HG02938 (cell line): ENCODE results near the gene CDH24.
A peak's percentile ranks its signal among the peaks of the same experiment; 100 is the strongest.

ENCODE experiments used
- ATAC-seq: cut with Tn5 transposase; IDR thresholded peaks from one replicate; pipeline ENCODE4 v1.9.1; 2021; ENCODE audit warnings: mild to moderate bottlenecking, moderate library complexity; ENCODE audit not compliant: unreplicated experiment

CDH24 gene

GRCh38 chr14:23066855-23067744, 9.8 kb upstream of the CDH24 start:
- ATAC-seq, result no peak

GRCh38 chr14:23066368-23066767, 9.0 kb upstream of the CDH24 start:
- ATAC-seq, result no peak

GRCh38 chr14:23063601-23064000, 6.3 kb upstream of the CDH24 start:
- ATAC-seq, result no peak

DNA sequence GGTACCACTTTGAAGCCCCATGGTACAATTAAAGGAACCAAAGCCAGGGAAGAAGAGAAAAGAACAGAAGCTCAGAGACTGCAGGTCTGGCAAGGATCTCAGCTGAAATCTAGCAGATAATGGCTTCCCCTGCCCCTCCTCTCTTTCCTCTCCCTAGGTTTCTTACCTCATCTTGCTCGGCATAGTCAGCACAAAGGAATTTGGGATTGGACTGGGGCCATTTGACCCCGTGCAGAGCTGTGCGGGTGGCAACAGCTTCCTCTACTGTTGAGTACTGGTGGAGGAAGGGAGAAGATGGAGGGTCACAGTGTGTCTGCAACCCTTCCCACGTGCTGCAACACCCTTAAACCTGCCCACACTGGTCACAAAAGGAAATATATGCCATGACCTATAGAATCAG, 4.7 kb upstream of the CDH24 start:
- ATAC-seq, result no peak

DNA sequence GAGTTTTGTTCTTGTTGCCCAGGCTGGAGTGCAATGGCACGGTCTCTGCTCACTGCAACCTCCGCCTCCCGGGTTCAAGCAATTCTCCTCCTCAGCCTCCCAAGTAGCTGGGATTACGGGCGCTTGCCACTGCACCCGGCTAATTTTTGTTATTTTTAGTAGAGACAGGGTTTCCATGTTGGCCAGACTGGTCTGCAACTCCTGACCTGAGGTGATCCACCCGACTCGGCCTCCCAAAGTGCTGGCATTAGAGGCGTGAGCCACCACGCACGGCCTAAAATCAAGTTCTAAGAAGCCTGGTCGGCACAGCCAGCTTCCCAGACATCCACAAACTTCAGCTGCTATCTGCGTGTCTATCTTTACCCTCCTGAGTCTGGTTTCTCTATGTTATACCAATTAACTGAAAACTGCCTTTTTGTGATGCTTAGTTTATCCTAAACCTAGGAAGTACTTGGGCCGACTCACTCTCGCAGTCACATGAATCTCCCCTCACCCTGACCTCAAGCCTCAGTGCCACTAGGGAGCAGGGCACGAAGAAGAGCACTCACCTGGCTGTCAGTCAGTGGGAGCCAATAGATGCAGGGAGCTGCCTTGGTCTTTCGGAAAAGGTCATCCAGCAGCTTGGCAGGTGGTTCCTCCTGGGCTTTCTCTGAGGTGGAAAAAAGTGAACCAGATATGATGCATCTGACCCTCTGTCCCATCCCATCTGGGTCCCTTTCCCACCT, 3.4 kb upstream of the CDH24 start:
- no peak for ATAC-seq

DNA sequence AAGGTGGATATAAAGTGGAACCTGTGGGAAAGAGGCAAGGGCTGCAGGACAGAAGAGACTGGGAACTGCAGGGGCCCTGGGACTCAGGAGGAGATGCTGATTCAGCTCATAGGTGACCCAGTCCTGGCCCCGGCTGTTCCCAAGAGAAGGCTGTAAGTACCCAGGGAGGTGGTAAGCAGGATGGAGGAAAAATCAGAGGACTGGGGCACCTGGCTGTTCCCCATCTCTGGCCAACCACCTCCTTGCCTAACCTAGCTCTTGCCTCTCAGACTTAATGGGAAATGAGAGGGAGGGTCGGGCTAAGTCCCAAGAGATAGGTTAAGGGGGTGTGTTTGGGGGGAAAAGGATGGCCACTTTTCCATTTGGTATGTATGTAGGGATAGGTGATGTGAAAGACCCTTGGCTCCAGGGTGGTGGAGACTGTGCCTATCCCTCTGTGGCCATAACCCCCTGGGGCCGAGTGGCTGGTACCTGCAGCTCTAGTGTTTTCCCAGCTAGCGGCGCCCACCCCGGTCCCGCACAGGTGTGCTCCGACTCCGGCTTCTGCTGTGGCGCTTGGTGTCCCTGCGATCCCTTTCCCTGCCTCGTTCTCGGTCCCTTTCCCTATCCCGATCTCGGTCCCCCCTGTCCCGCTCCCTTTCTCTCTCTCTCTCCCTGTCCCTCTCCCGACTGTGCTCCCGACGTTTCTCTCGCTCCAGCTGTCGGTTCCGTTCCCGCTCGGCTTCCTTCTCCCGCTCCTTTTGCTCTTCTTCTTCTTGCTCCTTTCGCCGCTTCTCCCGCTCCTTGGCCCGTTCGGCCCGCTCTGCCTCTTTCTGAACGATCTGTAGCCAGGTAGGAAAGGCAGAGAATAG, 1.6 kb upstream of the CDH24 start:
- no peak for ATAC-seq

GRCh38 chr14:23057757-23058653, 685 bp upstream of the CDH24 start:
- ATAC-seq, result peak; percentile 63

GRCh38 chr14:23056145-23056955, 970 bp downstream of the CDH24 start:
- peak; percentile 53 for ATAC-seq

GRCh38 chr14:23055621-23056144, 1.6 kb downstream of the CDH24 start:
- no peak for ATAC-seq

DNA sequence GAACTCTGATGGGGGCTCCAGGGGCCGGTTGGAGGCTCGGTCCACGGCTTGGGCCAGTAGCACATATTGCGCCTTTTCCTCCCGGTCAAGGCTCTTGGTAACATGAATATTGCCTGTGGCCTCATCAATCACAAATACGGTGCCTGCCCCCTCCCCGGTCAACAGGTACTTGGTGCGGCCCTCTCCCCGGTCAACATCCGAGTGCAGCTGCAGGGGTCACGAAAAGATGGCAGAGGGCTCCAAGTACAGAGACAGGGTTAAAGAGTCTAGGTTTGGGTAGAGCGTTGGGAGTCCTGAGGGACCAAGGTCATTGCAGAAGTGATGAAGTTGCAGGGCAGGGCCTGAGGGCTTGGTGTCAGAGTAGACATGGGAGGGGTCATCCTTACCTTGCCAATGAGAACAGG, 2.2 kb downstream of the CDH24 start:
- no peak for ATAC-seq

DNA sequence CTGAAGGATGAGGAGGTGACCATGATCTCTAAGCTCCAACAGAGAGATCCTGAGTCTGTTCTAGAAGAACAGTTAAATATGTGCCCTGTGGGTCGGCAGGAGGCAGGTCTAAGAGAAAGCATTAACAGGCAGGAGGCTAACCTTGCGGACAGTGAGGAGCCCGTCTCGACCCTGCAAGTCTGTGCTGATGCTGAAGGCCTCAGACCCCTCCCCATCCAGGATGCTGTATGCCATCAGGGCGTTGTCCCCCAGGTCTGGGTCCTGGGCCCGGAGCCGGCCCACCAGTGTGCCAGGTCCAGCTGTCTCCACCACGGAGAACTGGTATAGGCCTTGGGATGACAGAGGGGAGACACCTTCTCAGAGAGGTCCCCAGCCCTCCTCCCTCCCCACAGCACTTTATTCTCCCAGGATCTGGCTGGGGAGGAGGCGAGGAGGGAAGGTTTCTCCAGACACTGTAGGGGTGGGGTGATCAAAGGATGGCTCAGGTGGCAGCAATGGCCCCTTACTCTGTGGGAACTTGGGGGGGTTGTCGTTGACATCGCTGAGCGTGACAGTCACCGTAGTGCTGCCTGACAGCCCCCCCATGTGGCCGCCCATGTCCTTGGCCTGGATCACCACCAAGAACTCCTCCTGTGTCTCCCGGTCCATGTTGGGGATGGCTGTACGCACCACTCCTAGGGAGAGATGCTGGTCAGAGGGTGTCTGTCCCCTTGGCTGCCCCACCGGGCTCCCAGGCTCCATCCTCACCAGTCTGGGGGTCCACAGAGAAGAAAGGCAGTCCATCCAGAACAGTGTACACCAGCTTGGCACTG, 3.1 kb downstream of the CDH24 start:
- ATAC-seq, result no peak

GRCh38 chr14:23053426-23053825, 3.9 kb downstream of the CDH24 start:
- no peak for ATAC-seq

DNA sequence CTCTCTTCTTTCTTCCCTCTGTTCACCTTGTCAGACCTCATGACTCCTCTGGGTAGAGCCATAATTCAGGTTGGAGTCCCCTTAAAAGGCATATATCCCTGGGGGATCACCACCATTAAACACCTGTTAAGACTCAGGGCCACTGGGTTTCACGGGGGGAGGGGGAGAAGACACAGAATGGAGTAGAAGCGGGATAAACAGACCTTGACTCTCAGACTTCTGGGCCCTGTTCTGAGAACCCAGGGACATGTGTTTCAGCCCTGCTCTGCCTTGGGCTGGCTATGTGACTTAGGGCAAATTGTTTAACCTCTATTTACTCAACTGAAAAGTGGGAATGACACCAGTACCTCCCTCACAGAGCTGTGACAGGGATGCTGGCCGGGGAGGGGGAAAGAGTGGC, 4.6 kb downstream of the CDH24 start:
- no peak for ATAC-seq

GRCh38 chr14:23052182-23052623, 5.1 kb downstream of the CDH24 start:
- no peak for ATAC-seq

DNA sequence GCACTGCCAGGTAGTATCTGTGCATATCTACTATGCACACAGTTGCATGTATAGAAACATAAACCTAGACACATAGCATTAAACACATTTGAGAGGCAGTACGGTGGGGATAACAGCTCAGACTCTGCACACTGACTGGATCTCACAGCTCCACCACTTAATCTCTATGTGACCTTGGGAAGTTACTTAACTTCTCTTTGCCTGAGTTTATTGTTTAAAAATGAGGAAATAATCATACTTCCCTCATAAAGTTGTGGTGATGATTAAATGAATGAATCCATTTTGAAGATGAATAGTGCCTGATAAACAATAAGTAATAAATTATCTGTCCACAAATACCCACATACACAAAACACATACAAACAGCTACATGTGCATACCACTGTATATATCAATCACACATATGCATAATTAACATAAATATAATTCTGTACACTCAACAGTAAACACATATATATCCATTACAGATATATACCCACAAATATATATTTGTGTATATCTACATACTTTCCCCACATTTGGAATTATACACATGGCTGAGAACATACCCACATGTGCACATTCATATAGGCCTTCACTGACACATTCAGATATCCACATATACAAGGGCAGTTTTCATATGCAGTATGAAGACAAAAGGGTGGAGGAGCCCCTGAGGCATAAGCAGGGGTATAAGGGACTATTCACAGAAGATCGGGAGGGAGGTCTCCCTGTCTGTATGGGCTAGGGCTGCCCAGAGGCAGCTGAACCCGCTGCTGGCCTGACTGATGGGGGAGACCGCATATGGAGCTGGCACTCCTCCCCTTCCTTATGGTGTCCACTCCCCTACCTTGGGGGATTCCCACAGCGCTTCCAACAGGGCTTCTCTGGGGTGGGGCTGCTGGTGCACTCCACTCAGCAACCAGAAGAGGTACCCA, 5.9 kb downstream of the CDH24 start:
- no peak for ATAC-seq

DNA sequence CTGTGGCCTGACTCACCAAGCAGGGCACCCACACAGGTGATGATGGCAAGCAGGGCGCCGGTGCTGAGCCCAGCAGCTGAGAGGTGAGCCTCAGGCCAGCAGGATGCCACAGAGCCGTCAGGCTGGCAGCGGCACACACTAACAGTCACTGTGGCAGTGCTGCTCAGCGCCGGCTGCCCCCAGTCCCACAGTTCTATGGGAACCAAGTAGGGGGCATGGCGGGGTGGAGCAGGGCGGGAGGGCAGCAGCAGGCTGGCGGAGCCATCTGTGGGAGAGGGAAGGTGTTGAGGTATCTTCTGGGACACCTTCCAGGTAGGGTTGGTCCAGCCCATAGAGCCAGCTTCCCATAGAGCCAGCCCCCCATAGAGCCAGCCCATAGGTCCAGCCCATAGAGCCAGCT, 8.3 kb downstream of the CDH24 start:
- no peak for ATAC-seq
